GM19099 (cell line): ENCODE results near the gene AQP1.

Experiments used
- POLR2A ChIP-seq: IDR thresholded peaks from 3 replicates; pipeline ENCODE4 v1.6.1; 2011; ENCODE audit warnings: low read depth; ENCODE audit not compliant: insufficient read length; ENCODE audit errors: extremely low read depth

Gene AQP1

GRCh38 chr7:30930621-30931020 is 19.0 kb downstream of the AQP1 start:
- TF ChIP-seq POLR2A = no peak

GRCh38 chr7:30931161-30931928 is 19.7 kb downstream of the AQP1 start:
- TF ChIP-seq POLR2A = no peak

- no peak for TF ChIP-seq POLR2A
These were observed 20.4 kb downstream of the AQP1 start for GRCh38 chr7:30931929-30932540.

- TF ChIP-seq POLR2A = no peak
These were observed 20.9 kb downstream of the AQP1 start for GRCh38 chr7:30932562-30932961.

- TF ChIP-seq POLR2A = no peak
These were observed 21.7 kb downstream of the AQP1 start for GRCh38 chr7:30933124-30933974.

GRCh38 chr7:30934225-30934624 is 22.6 kb downstream of the AQP1 start:
- TF ChIP-seq POLR2A = no peak

GRCh38 chr7:30934732-30935568 is 23.3 kb downstream of the AQP1 start:
- TF ChIP-seq POLR2A = no peak

- no peak for TF ChIP-seq POLR2A
These were observed 23.9 kb downstream of the AQP1 start for GRCh38 chr7:30935569-30935877.

GRCh38 chr7:30936650-30937245 is 25.1 kb downstream of the AQP1 start:
- no peak for TF ChIP-seq POLR2A

- TF ChIP-seq POLR2A = no peak
These were observed 25.8 kb downstream of the AQP1 start for GRCh38 chr7:30937416-30937815.

- no peak for TF ChIP-seq POLR2A
These were observed 27.0 kb downstream of the AQP1 start for GRCh38 chr7:30938435-30939316.

- TF ChIP-seq POLR2A = no peak
These were observed 30.1 kb downstream of the AQP1 start for GRCh38 chr7:30941582-30942323.

GRCh38 chr7:30950197-30950596 is 38.5 kb downstream of the AQP1 start:
- TF ChIP-seq POLR2A = no peak
